SU-DHL-6 (cell line): ENCODE data around the gene PHKB.

ENCODE experiments used
- EZH2phosphoT487 ChIP-seq: fragments of 200-600 bp; sonication (generic), shearing (Covaris generic); conservative IDR thresholded peaks from 2 replicates; pipeline ENCODE4 v1.6.1; 2018; ENCODE audit warnings: mild to moderate bottlenecking, antibody characterized with exemption, low read length, moderate library complexity, mixed read lengths
- TF ChIP-seq, protein P1 (sequence below): fragments of 200-600 bp; sonication (generic); IDR thresholded peaks from one replicate; pipeline ENCODE4 v1.5.1; 2017; ENCODE audit warnings: antibody characterized with exemption, mild to moderate bottlenecking, low read length, moderate library complexity; ENCODE audit not compliant: insufficient read depth, poor library complexity, severe bottlenecking

DNA sequence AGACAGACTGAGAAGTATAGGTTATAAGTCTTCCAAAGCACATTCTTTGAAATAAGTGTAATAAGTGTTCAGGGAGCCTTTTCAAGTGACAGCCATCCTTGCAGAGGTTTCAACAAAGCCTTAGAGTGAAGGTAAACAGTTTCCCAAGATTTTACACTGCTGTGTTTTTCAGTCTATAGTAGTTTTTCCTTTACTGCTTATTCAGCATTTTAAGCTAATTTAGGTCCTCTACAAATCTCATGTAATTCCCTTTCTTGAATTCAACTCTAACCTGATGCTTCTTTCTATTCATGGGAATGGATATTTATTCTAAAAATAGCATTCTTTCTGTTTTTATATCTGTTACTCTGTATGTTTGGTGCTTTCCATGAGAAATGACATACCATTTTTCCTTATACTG is 211.3 kb downstream of the PHKB start:
- TF ChIP-seq, protein P1, sequence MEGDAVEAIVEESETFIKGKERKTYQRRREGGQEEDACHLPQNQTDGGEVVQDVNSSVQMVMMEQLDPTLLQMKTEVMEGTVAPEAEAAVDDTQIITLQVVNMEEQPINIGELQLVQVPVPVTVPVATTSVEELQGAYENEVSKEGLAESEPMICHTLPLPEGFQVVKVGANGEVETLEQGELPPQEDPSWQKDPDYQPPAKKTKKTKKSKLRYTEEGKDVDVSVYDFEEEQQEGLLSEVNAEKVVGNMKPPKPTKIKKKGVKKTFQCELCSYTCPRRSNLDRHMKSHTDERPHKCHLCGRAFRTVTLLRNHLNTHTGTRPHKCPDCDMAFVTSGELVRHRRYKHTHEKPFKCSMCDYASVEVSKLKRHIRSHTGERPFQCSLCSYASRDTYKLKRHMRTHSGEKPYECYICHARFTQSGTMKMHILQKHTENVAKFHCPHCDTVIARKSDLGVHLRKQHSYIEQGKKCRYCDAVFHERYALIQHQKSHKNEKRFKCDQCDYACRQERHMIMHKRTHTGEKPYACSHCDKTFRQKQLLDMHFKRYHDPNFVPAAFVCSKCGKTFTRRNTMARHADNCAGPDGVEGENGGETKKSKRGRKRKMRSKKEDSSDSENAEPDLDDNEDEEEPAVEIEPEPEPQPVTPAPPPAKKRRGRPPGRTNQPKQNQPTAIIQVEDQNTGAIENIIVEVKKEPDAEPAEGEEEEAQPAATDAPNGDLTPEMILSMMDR = no peak
- no peak for TF ChIP-seq EZH2phosphoT487
